K562 (cell line): ENCODE measurements around the gene CDKL5. TPM values are rescaled to one million over a fixed set of nuclear protein-coding genes. Genes with fewer than 3 reads are reported as not detected.

Experiments
- ATAC-seq: fragments of 200-7000 bp; cut with Tn5 transposase; 3 replicates; pipeline ENCODE4 v1.9.1; 2020; ENCODE audit warnings: moderate library complexity
- BruUV-seq: library from RNA; stranded (reverse); fragments of 400-500 nt; replicated peaks from 2 replicates; lab custom pipeline; 2021; lab: Mats Ljungman, UMichigan
- CTCF ChIA-PET: fragments of 300-600 bp; formaldehyde crosslinking; extraction: SDS; loops from one replicate; lab custom pipeline; 2021; ENCODE audit warnings: low intra/inter-chr PET ratio; lab: Yijun Ruan, JAX
- POLR2A ChIA-PET: fragments of 300-600, 350-650 bp; sonication (Branson Sonifier 250); formaldehyde crosslinking; extraction: SDS; loops from one replicate; lab custom pipeline; 2021; ENCODE audit warnings: antibody characterized with exemption, inconsistent platforms; lab: Yijun Ruan, JAX
- DNase-seq, 4 experiments: peaks; one replicate each; pipeline versions ENCODE4 v3.0.0 to v3.0.0-alpha.2; 2011 to 2018; ENCODE audit warnings: low spot score in 3 of 4, mixed read lengths in 3 of 4; ENCODE audit errors: extremely low read depth in 1 of 4
- FAIRE-seq: peaks from 2 replicates; lab custom pipeline; 2011; peaks lifted over from hg19 to GRCh38; lab: Jason Lieb, UNC
- H2AFZ ChIP-seq: 2 replicates; pipeline ENCODE4 v1.6.0; 2011; ENCODE audit warnings: low read depth, low read length, control low read depth, inconsistent platforms
- H3K27ac ChIP-seq: fragments of 200-600 bp; 3 replicates; pipeline ENCODE4 v1.8.0; 2011; ENCODE audit warnings: low read depth, mild to moderate bottlenecking, control low read depth, inconsistent platforms, low read length, moderate library complexity, mixed read lengths; ENCODE audit errors: extremely low read depth
- H3K27me3 ChIP-seq, 2 experiments: fragments of 300-600 bp in 1 of 2; 2 replicates in 1 of 2; 3 replicates in 1 of 2; pipeline versions ENCODE4 v1.6.0 to v1.8.0; 2011; ENCODE audit warnings: inconsistent platforms in 2 of 2, low read length in 2 of 2, mild to moderate bottlenecking in 1 of 2, mixed read lengths in 1 of 2, moderate library complexity in 1 of 2; ENCODE audit not compliant: control insufficient read depth in 2 of 2, insufficient read depth in 2 of 2
- H3K36me3 ChIP-seq: fragments of 300-600 bp; 3 replicates; pipeline ENCODE4 v1.8.0; 2011; ENCODE audit warnings: mild to moderate bottlenecking, low read length, inconsistent platforms; ENCODE audit not compliant: control insufficient read depth, insufficient read depth
- H3K4me1 ChIP-seq, 2 experiments: fragments of 200-600 bp in 1 of 2; replicated peaks in 1 of 2; 2 replicates in 1 of 2; 3 replicates in 1 of 2; pipeline versions ENCODE4 v1.5.1 to v1.8.0; 2011; ENCODE audit warnings: inconsistent platforms in 2 of 2, low read length in 2 of 2, mild to moderate bottlenecking in 1 of 2, mixed read lengths in 1 of 2, moderate library complexity in 1 of 2; ENCODE audit not compliant: control insufficient read depth in 2 of 2, insufficient read depth in 2 of 2
- H3K4me2 ChIP-seq: 2 replicates; pipeline ENCODE4 v1.6.1; 2011; ENCODE audit warnings: low read length, control low read depth, inconsistent platforms, mixed read lengths; ENCODE audit not compliant: insufficient read depth
- H3K4me3 ChIP-seq: fragments of 200-600 bp; sonication (generic), shearing (Covaris generic); 2 replicates; pipeline ENCODE4 v1.5.1; 2016; ENCODE audit warnings: control low read depth, inconsistent platforms
- H3K79me2 ChIP-seq: fragments of 200-600 bp; 3 replicates; pipeline ENCODE4 v1.8.0; 2011; ENCODE audit warnings: low read length, inconsistent platforms; ENCODE audit not compliant: control insufficient read depth, insufficient read depth
- H3K9ac ChIP-seq, 2 experiments: 2 replicates each; pipeline versions ENCODE4 v1.6.0 to v1.6.1; 2011; ENCODE audit warnings: low read depth in 2 of 2, low read length in 2 of 2, control low read depth in 1 of 2, inconsistent platforms in 1 of 2, mild to moderate bottlenecking in 1 of 2, mixed read lengths in 1 of 2; ENCODE audit not compliant: insufficient read depth in 1 of 2
- H3K9me1 ChIP-seq: one replicate; pipeline ENCODE4 v1.6.0; 2011; ENCODE audit warnings: inconsistent platforms, mild to moderate bottlenecking, low read length, moderate library complexity; ENCODE audit not compliant: control insufficient read depth, insufficient read depth
- H3K9me3 ChIP-seq: replicated peaks from 2 replicates; pipeline ENCODE4 v1.5.1; 2011; ENCODE audit warnings: low read depth, low read length, inconsistent platforms; ENCODE audit not compliant: control insufficient read depth, insufficient read depth
- H4K20me1 ChIP-seq: replicated peaks from 2 replicates; pipeline ENCODE4 v1.6.1; 2011; ENCODE audit warnings: low read length, inconsistent platforms, mixed read lengths; ENCODE audit not compliant: control insufficient read depth, insufficient read depth
- ETV5 ChIP-seq: sonication (generic); formaldehyde crosslinking; IDR thresholded peaks from 2 replicates; pipeline ENCODE4 v1.4.0; 2020; ENCODE audit warnings: low read depth, mild to moderate bottlenecking, missing genetic modification reagents
- EWSR1 ChIP-seq: fragments of 450-650 bp; IDR thresholded peaks from 2 replicates; pipeline ENCODE4 v1.6.1; 2018; ENCODE audit warnings: borderline replicate concordance, mild to moderate bottlenecking, low read depth, moderate library complexity; ENCODE audit not compliant: partially characterized antibody
- FOXP1 ChIP-seq: sonication (generic); formaldehyde crosslinking; IDR thresholded peaks from 2 replicates; pipeline ENCODE4 v1.8.0; 2022; ENCODE audit warnings: mild to moderate bottlenecking, missing genetic modification reagents
- FUS ChIP-seq: fragments of 200-400 bp; formaldehyde crosslinking; optimal IDR thresholded peaks from 2 replicates; pipeline ENCODE3; 2017; ENCODE audit warnings: low read depth, low read length
- HLTF ChIP-seq: fragments of 450-650 bp; IDR thresholded peaks from 2 replicates; pipeline ENCODE4 v1.6.1; 2016
- HOXB6 ChIP-seq: fragments of 250-450 bp; sonication (Bioruptor Pico); IDR thresholded peaks from 2 replicates; pipeline ENCODE4 v1.5.1; 2022; ENCODE audit warnings: mild to moderate bottlenecking, borderline replicate concordance
- HSF4 ChIP-seq: fragments of 250-450 bp; sonication (Bioruptor Pico); IDR thresholded peaks from 2 replicates; pipeline ENCODE4 v2.1.2; 2022; ENCODE audit warnings: mild to moderate bottlenecking, moderate library complexity, borderline replicate concordance
- POU5F1 ChIP-seq: fragments of 150-350 bp; IDR thresholded peaks from 2 replicates; pipeline ENCODE4 v1.6.1; 2014; ENCODE audit warnings: borderline replicate concordance, low read length, low read depth, mild to moderate bottlenecking; ENCODE audit not compliant: partially characterized antibody
- PYGO2 ChIP-seq: fragments of 450-650 bp; IDR thresholded peaks from 2 replicates; pipeline ENCODE4 v1.6.1; 2016; ENCODE audit warnings: mild to moderate bottlenecking, missing genetic modification characterization, moderate library complexity, missing compliant biosample characterization
- SIX5 ChIP-seq, 2 experiments: IDR thresholded peaks; 2 replicates each; pipeline ENCODE4 v1.6.1; 2011; ENCODE audit warnings: low read length in 2 of 2, borderline replicate concordance in 1 of 2, low read depth in 1 of 2, mild to moderate bottlenecking in 1 of 2, moderate library complexity in 1 of 2; ENCODE audit not compliant: insufficient read depth in 1 of 2
- SNIP1 ChIP-seq: fragments of 450-650 bp; IDR thresholded peaks from 2 replicates; pipeline ENCODE4 v1.7.1; 2017; ENCODE audit warnings: low read depth, mild to moderate bottlenecking
- THRAP3 ChIP-seq: fragments of 450-650 bp; IDR thresholded peaks from 2 replicates; pipeline ENCODE4 v1.6.1; 2016; ENCODE audit warnings: mild to moderate bottlenecking, inconsistent platforms, borderline replicate concordance
- TRIM28 ChIP-seq: fragments of 450-650 bp; IDR thresholded peaks from 2 replicates; pipeline ENCODE4 v1.6.1; 2017
- ZFPM2 ChIP-seq: fragments of 250-450 bp; sonication (Bioruptor Pico); IDR thresholded peaks from 2 replicates; pipeline ENCODE4 v1.5.1; 2022; ENCODE audit warnings: mild to moderate bottlenecking
- ZNF76 ChIP-seq: fragments of 250-450 bp; sonication (Bioruptor Pico); IDR thresholded peaks from 2 replicates; pipeline ENCODE4 v1.4.0; 2020; ENCODE audit warnings: mild to moderate bottlenecking, moderate library complexity, borderline replicate concordance
- WGBS: fragments of 100-300 bp; shearing (Covaris generic); methylation state at CpG from one replicate; pipeline ENCODE4 v1.1.6; 2016; ENCODE audit warnings: low coverage, mixed read lengths; ENCODE audit not compliant: insufficient coverage; ENCODE audit errors: missing lambda C conversion rate; 5-methylcytosine and 5-hydroxymethylcytosine counted together
- in situ Hi-C: fragments of 300-500 bp; cut with MboI; formaldehyde crosslinking; loops from 4 replicates; pipeline ENCODE4 v1.15.0; 2018; ENCODE audit warnings: inconsistent platforms, mixed read lengths
- intact Hi-C: fragments of 100-400 bp; cut with micrococcal nuclease; formaldehyde crosslinking; loops from 2 replicates; pipeline ENCODE4 v1.14.2; 2022
- polyA plus RNA-seq, 8 experiments: library from polyadenylated mRNA; depleted of rRNA in 4 of 8; stranded (reverse) in 5 of 8; unstranded in 3 of 8; fragments of >200 nt; fragmentation: Nextera tagmentation in 2 of 8; fragmentation: Illumina TruSeq in 1 of 8; extraction: Ambion mirVana in 2 of 8; extraction: Trizol in 1 of 8; gene quantifications; 2 replicates each; pipeline versions ENCODE4 v1.2.1 to v1.2.3, GENCODE V29; 2011 to 2014; ENCODE audit warnings: inconsistent platforms in 1 of 8, missing spikeins in 1 of 8
- total RNA-seq, 7 experiments: library from RNA; depleted of rRNA in 6 of 7; stranded (reverse); fragments of >200 nt in 6 of 7; fragmentation: Illumina TruSeq in 2 of 7; extraction: Trizol in 2 of 7; gene quantifications; 2 replicates each; pipeline versions ENCODE4 v1.2.1 to v1.2.3, GENCODE V29; 2011 to 2021; ENCODE audit warnings: low replicate concordance in 1 of 7
- TF ChIP-seq, protein P1 (sequence below): sonication (generic); formaldehyde crosslinking; IDR thresholded peaks from 2 replicates; pipeline ENCODE4 v1.5.0; 2020; ENCODE audit warnings: missing genetic modification reagents

The CDKL5 gene
- total and polyA plus RNA-seq, 9 of the 15 experiments (the other 6 are each of a cell fraction or from before 2014, with no cell fraction given), result under 0.01 to 0.21 (median 0.04) TPM

DNA sequence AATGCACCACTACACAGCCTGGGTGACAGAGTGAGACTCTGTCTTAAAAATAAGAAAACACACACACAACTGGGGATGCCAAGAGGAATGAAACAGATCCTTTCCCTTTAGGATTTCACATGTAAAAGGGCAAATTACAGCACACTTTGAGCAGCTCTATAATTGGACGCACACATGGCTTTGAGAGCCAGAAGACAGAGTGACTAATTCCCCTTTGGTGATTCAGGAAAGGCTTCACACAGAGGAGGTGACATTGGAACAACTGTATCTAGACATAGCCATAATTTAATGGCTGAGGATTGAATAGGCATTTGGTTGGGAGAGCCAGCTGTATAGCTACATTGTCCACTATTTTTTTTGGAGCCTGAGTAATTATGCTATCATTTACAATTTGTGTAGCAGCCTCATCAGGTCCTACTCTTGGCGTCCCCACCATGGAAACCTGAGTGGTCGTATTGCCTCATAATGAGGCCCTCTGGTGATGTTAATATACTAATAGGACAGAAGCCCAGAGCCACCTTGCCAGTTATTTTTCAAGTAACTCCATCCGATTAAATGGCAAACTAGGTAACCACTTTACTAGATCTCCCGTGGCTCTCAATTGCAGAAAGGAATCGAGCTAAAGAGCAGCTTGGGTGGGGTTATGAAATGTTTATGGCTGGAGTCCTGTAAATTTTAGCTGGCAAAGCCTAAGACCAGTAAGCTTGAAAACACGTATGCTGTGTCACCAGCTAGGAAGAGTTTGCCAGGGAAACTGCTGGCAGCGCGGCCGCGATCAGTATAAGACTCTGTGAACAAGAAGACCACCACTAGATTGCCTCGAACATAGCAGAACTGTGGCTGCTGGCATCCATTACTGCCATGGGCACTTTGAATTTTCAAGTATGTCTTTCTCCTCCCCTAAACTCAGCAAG lies 273.6 kb downstream of the CDKL5 start:
- no peaks in the 10 kb centered on the region for H3K27me3 ChIP-seq
- no peak for DNase-seq
- CTCF ChIA-PET, result no interaction called here
- no peaks in the 10 kb centered on the region for H4K20me1 ChIP-seq
- in situ Hi-C loops (no loop called here), intact Hi-C loops (no loop called here)
- H3K27ac ChIP-seq, result no peak overlapping the region
- H3K4me2 ChIP-seq, result no peak overlapping the region
- H3K79me2 ChIP-seq, result no peaks in the 10 kb centered on the region
- H3K9me1 ChIP-seq, result no peaks in the 10 kb centered on the region
- H2AFZ ChIP-seq, result no peak overlapping the region
- WGBS, result 2% methylated on average over 11 of the region's 12 CpGs
- no peak overlapping the region for H3K4me3 ChIP-seq
- POLR2A ChIA-PET, result no interaction called here
- no peaks in the 10 kb centered on the region for H3K36me3 ChIP-seq
- no peak overlapping the region for H3K9ac ChIP-seq
- no peak for FAIRE-seq
- H3K9me3 ChIP-seq, result no peaks in the 10 kb centered on the region
- no peaks in the 10 kb centered on the region for H3K4me1 ChIP-seq
- no TSS peak for BruUV-seq
- no peak for TF ChIP-seq ETV5 (CRISPR knock-in tag)
- no peak for TF ChIP-seq SNIP1
- TF ChIP-seq POU5F1, result no peak
- no peak for TF ChIP-seq EWSR1
- no peak for TF ChIP-seq HLTF
- TF ChIP-seq FUS, result no peak
- TF ChIP-seq HOXB6, result no peak
- no peak for TF ChIP-seq ZFPM2 (CRISPR knock-in tag)
- TF ChIP-seq, protein P1, sequence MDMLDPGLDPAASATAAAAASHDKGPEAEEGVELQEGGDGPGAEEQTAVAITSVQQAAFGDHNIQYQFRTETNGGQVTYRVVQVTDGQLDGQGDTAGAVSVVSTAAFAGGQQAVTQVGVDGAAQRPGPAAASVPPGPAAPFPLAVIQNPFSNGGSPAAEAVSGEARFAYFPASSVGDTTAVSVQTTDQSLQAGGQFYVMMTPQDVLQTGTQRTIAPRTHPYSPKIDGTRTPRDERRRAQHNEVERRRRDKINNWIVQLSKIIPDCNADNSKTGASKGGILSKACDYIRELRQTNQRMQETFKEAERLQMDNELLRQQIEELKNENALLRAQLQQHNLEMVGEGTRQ (CRISPR knock-in tag), result no peak
- no peak for TF ChIP-seq HSF4 (CRISPR knock-in tag)
- no peak for TF ChIP-seq FOXP1 (CRISPR knock-in tag)
- TF ChIP-seq ZNF76 (CRISPR knock-in tag), result no peak
- no peak for TF ChIP-seq THRAP3
- TF ChIP-seq TRIM28, result no peak
- TF ChIP-seq PYGO2, result no peak
- no peak for TF ChIP-seq SIX5 (IDR thresholded peaks at IDR 0.05; ENCODE audit: borderline replicate concordance in 1 of 2, insufficient read depth in 1 of 2, low read depth in 1 of 2, low read length in 2 of 2)
- TF ChIP-seq, all 486 proteins: peak for 0
- ATAC-seq, result no peak
